Neutrophil (primary cell): ENCODE measurements around the gene SMARCA5.

Source experiments
- H3K27ac ChIP-seq: fragments of 200-600 bp; sonication (generic); 2 replicates; pipeline ENCODE4 v1.5.1; 2016; ENCODE audit warnings: mild to moderate bottlenecking, moderate library complexity
- H3K27me3 ChIP-seq: fragments of 200-600 bp; sonication (generic); 2 replicates; pipeline ENCODE4 v1.6.0; 2016; ENCODE audit warnings: mild to moderate bottlenecking
- H3K36me3 ChIP-seq: fragments of 200-600 bp; sonication (generic); 2 replicates; pipeline ENCODE4 v1.5.1; 2017
- H3K4me1 ChIP-seq, 2 experiments: fragments of 200-600 bp in 1 of 2; sonication (generic) in 1 of 2; 1 replicate in 1 of 2; 2 replicates in 1 of 2; pipeline versions ENCODE4 v1.5.1 to v1.6.1; 2013 to 2016; ENCODE audit warnings: low read depth in 1 of 2, low read length in 1 of 2, mild to moderate bottlenecking in 1 of 2, moderate library complexity in 1 of 2; ENCODE audit not compliant: control insufficient read depth in 1 of 2, insufficient read depth in 1 of 2
- H3K4me3 ChIP-seq, 2 experiments: fragments of 200-600 bp in 1 of 2; sonication (generic) in 1 of 2; 1 replicate in 1 of 2; 2 replicates in 1 of 2; pipeline ENCODE4 v1.5.1; 2013 to 2016; ENCODE audit warnings: low read depth in 1 of 2, low read length in 1 of 2, mild to moderate bottlenecking in 1 of 2, moderate library complexity in 1 of 2
- H3K9me3 ChIP-seq: fragments of 200-600 bp; sonication (generic); 2 replicates; pipeline ENCODE4 v1.5.1; 2016
- CTCF ChIP-seq: fragments of 200-600 bp; sonication (generic); IDR thresholded peaks from 2 replicates; pipeline ENCODE4 v1.5.1; 2016; ENCODE audit warnings: antibody characterized with exemption

The SMARCA5 gene

DNA sequence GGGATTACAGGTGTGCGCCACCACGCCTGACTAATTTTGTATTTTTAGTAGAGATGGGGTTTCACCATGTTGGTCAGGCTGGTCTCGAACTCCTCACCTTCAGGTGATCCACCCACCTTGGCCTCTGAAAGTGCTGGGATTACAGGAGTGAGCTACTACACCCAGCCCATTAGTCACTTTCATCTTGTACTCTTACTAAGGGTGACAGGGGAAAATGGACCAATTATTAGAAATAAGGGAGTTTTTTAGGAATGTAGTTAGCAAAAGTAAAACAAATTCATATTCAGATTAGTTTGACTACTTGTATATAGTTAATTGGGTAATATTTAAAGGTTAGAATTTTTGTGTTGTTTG, 26.1 kb downstream of the SMARCA5 start:
- Histone ChIP-seq H3K27ac (no peak overlapping the region), H3K4me3 (no peak overlapping the region), H3K9me3 (no peaks in the 10 kb centered on the region), H3K36me3 (peaks cover 99% of the 10 kb centered on the region), H3K27me3 (no peaks in the 10 kb centered on the region), H3K4me1 (no peaks in the 10 kb centered on the region)
- no peak for TF ChIP-seq CTCF

GRCh38 chr4:143549928-143550327, 36.4 kb downstream of the SMARCA5 start:
- Histone ChIP-seq H3K27ac (no peak overlapping the region), H3K36me3 (peaks cover 95% of the 10 kb centered on the region), H3K4me3 (no peak overlapping the region), H3K27me3 (no peaks in the 10 kb centered on the region), H3K4me1 (no peaks in the 10 kb centered on the region), H3K9me3 (no peaks in the 10 kb centered on the region)
- no peak for TF ChIP-seq CTCF

DNA sequence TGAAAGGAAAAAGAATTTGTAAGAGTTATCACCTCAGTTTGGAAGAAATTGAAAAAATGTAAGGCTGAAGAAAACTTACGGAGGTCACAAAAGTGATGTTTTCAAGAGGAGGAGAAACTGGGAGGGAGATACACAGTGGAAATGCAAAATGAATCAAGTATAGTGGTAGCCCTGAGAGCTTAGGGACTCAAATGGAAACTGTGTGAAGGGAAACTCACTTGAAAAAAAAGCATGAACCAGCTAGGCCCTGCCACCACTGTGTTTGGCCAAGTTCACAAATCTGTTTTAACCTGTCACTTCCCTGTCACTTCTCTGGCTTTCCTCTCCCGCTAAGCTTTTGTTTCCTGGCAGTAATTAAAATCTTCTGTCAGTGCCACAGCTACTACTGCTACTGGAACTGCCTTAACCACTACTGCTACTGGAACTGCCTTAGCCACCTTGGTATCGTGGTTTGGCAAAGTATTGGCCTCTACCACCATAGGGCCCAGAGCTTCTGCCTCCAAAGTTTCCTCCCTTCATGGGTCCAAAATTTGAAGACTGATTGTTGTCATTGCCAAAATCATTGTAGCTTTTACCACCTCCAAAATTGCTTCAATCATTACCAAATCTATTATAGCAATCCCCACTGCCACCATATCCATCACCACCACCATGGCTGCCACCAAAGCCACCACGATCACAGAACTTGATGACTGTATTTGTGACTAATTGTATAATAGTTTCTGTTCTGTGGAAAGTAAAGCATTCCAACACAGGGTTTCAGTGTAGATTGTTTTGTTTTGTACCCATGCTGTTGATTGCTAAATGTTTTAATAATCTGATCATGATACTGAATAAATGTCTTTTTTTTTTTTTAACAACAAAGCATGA, 41.5 kb downstream of the SMARCA5 start:
- Histone ChIP-seq H3K9me3 (no peaks in the 10 kb centered on the region), H3K4me3 (no peak overlapping the region), H3K27ac (no peak overlapping the region), H3K36me3 (peaks cover 50% of the 10 kb centered on the region), H3K4me1 (peaks cover 11 to 12% of the 10 kb centered on the region in 2 experiments), H3K27me3 (peaks cover 16% of the 10 kb centered on the region)
- TF ChIP-seq CTCF, result no peak

GRCh38 chr4:143555676-143556075, 42.2 kb downstream of the SMARCA5 start:
- no peak for TF ChIP-seq CTCF
- H3K27me3 ChIP-seq, result peaks cover 23% of the 10 kb centered on the region
- peaks cover 11 to 12% of the 10 kb centered on the region in 2 experiments for H3K4me1 ChIP-seq
- peaks cover 43% of the 10 kb centered on the region for H3K36me3 ChIP-seq
- H3K9me3 ChIP-seq, result no peaks in the 10 kb centered on the region
- no peak overlapping the region for H3K27ac ChIP-seq
- no peak overlapping the region for H3K4me3 ChIP-seq

DNA sequence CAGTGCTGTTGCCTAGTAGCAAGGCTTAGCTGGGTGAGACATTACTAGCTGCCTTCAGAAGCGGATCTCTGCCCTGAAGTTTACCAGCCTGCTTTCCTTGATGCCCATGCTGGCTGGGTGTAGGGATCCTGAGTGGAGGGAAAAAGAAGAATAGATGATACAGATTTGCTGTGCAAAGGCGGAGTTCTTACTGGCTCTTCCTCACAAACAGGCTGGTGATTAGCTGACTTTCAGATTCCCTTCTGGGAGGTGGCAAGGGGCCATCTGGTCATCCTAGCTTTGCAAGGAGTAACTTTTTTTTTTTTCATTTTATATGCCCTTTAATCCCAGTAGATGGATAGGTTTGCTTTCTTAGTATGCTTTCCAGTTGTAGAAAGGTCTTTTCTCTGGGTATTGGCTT, 44.8 kb downstream of the SMARCA5 start:
- Histone ChIP-seq H3K36me3 (peaks cover 18% of the 10 kb centered on the region), H3K4me1 (peaks cover 11 to 12% of the 10 kb centered on the region in 2 experiments), H3K9me3 (no peaks in the 10 kb centered on the region), H3K4me3 (no peak overlapping the region), H3K27me3 (peaks cover 27% of the 10 kb centered on the region), H3K27ac (no peak overlapping the region)
- TF ChIP-seq CTCF, result no peak
